H9 (cell line): Measurements from ENCODE around the gene TRPM2. TPM values are rescaled to one million over a fixed set of nuclear protein-coding genes. Genes with fewer than 3 reads are reported as not detected.

Experiments
- DNase-seq: peaks from one replicate; pipeline ENCODE4 v3.0.0-alpha.2; 2017
- H2AFZ ChIP-seq: one replicate; pipeline ENCODE4 v1.6.1; 2013; ENCODE audit warnings: mild to moderate bottlenecking, low read length, control low read depth, moderate library complexity
- H2AK5ac ChIP-seq: 2 replicates; pipeline ENCODE4 v1.6.1; 2013; ENCODE audit warnings: low read length, control low read depth, mixed read lengths; ENCODE audit not compliant: insufficient read length
- H2BK120ac ChIP-seq: one replicate; pipeline ENCODE4 v1.6.1; 2013; ENCODE audit warnings: low read depth, mild to moderate bottlenecking, low read length, control low read depth, inconsistent platforms; ENCODE audit not compliant: poor library complexity, severe bottlenecking
- H2BK12ac ChIP-seq: 2 replicates; pipeline ENCODE4 v1.6.1; 2013; ENCODE audit warnings: low read length, control low read depth, mixed read lengths, low read depth; ENCODE audit not compliant: insufficient read length
- H2BK15ac ChIP-seq: 2 replicates; pipeline ENCODE4 v1.6.1; 2013; ENCODE audit warnings: low read depth, low read length, control low read depth
- H2BK20ac ChIP-seq: one replicate; pipeline ENCODE4 v1.6.1; 2013; ENCODE audit warnings: low read depth, mild to moderate bottlenecking, low read length, control low read depth, inconsistent platforms; ENCODE audit not compliant: poor library complexity, severe bottlenecking
- H2BK5ac ChIP-seq: 2 replicates; pipeline ENCODE4 v1.6.1; 2013; ENCODE audit warnings: low read length, control low read depth, mixed read lengths; ENCODE audit not compliant: insufficient read length
- H3K14ac ChIP-seq: 2 replicates; pipeline ENCODE4 v1.6.1; 2013; ENCODE audit warnings: low read length, control low read depth; ENCODE audit not compliant: insufficient read depth
- H3K18ac ChIP-seq: 2 replicates; pipeline ENCODE4 v1.6.1; 2013; ENCODE audit warnings: low read depth, mild to moderate bottlenecking, mixed read lengths, low read length, control low read depth; ENCODE audit not compliant: insufficient read length
- H3K23ac ChIP-seq: 2 replicates; pipeline ENCODE4 v1.6.1; 2013; ENCODE audit warnings: low read length, control low read depth, mixed read lengths, low read depth; ENCODE audit not compliant: insufficient read length
- H3K23me2 ChIP-seq: 2 replicates; pipeline ENCODE4 v1.6.1; 2013; ENCODE audit warnings: low read depth, mild to moderate bottlenecking, mixed read lengths, low read length, control low read depth; ENCODE audit not compliant: insufficient read length, poor library complexity, severe bottlenecking
- H3K27ac ChIP-seq: 2 replicates; pipeline ENCODE4 v1.5.1; 2013; ENCODE audit warnings: low read length, control low read depth, mixed read lengths, low read depth; ENCODE audit not compliant: insufficient read length
- H3K27me3 ChIP-seq: 2 replicates; pipeline ENCODE4 v1.6.1; 2013; ENCODE audit warnings: low read length, control low read depth, inconsistent platforms; ENCODE audit not compliant: insufficient read depth
- H3K4ac ChIP-seq: 2 replicates; pipeline ENCODE4 v1.6.1; 2013; ENCODE audit warnings: low read depth, mild to moderate bottlenecking, control low read depth, inconsistent platforms, low read length, moderate library complexity
- H3K4me1 ChIP-seq: 2 replicates; pipeline ENCODE4 v1.6.1; 2013; ENCODE audit warnings: low read length, control low read depth, inconsistent platforms; ENCODE audit not compliant: insufficient read depth
- H3K4me2 ChIP-seq: 2 replicates; pipeline ENCODE4 v1.6.1; 2013; ENCODE audit warnings: low read length, control low read depth, mixed read lengths; ENCODE audit not compliant: insufficient read length, insufficient read depth
- H3K56ac ChIP-seq: 2 replicates; pipeline ENCODE4 v1.6.1; 2013; ENCODE audit warnings: low read depth, mild to moderate bottlenecking, mixed read lengths, low read length, control low read depth; ENCODE audit not compliant: insufficient read length
- H3K79me1 ChIP-seq: 2 replicates; pipeline ENCODE4 v1.6.1; 2013; ENCODE audit warnings: low read depth, mild to moderate bottlenecking, moderate library complexity, low read length, control low read depth, inconsistent platforms; ENCODE audit not compliant: insufficient read depth, poor library complexity, severe bottlenecking
- H3K79me2 ChIP-seq: 2 replicates; pipeline ENCODE4 v1.6.1; 2013; ENCODE audit warnings: low read length, control low read depth, inconsistent platforms; ENCODE audit not compliant: insufficient read depth
- H3K9ac ChIP-seq: 2 replicates; pipeline ENCODE4 v1.6.1; 2013; ENCODE audit warnings: low read length, control low read depth, mixed read lengths; ENCODE audit not compliant: insufficient read length; ENCODE audit errors: extremely low read depth
- H3K9me3 ChIP-seq: one replicate; pipeline ENCODE4 v1.6.1; 2013; ENCODE audit warnings: low read depth, low read length, inconsistent platforms; ENCODE audit not compliant: control insufficient read depth
- H3T11ph ChIP-seq: one replicate; pipeline ENCODE4 v1.6.1; 2013; ENCODE audit warnings: mild to moderate bottlenecking, low read length, control low read depth, inconsistent platforms
- H4K20me1 ChIP-seq: one replicate; pipeline ENCODE4 v1.6.1; 2013; ENCODE audit not compliant: control insufficient read depth, insufficient read length, insufficient read depth
- H4K5ac ChIP-seq: 2 replicates; pipeline ENCODE4 v1.6.1; 2013; ENCODE audit warnings: low read depth, mild to moderate bottlenecking, mixed read lengths, low read length, control low read depth; ENCODE audit not compliant: insufficient read length
- H4K8ac ChIP-seq: replicated peaks from 2 replicates; pipeline ENCODE4 v1.6.1; 2013; ENCODE audit warnings: low read length, control low read depth, mixed read lengths, low read depth; ENCODE audit not compliant: insufficient read length
- H4K91ac ChIP-seq: 2 replicates; pipeline ENCODE4 v1.6.1; 2013; ENCODE audit warnings: low read depth, mild to moderate bottlenecking, moderate library complexity, mixed read lengths, low read length, control low read depth; ENCODE audit not compliant: insufficient read length
- H3K27ac Mint-ChIP-seq, 3 experiments: 2 replicates in 2 of 3; 3 replicates in 1 of 3; pipeline ENCODE4 v1.8.0; 2020 to 2021; ENCODE audit warnings: mixed read lengths in 3 of 3, mild to moderate bottlenecking in 1 of 3, moderate library complexity in 1 of 3
- H3K27me3 Mint-ChIP-seq: 2 replicates; pipeline ENCODE4 v1.8.0; 2021; ENCODE audit warnings: low read depth, mild to moderate bottlenecking, moderate library complexity, mixed read lengths
- H3K36me3 Mint-ChIP-seq, 3 experiments: 2 replicates in 2 of 3; 3 replicates in 1 of 3; pipeline ENCODE4 v1.8.0; 2020 to 2021; ENCODE audit warnings: low read depth in 3 of 3, mixed read lengths in 3 of 3; ENCODE audit not compliant: insufficient read depth in 1 of 3
- H3K4me1 Mint-ChIP-seq, 2 experiments: 2 replicates each; pipeline ENCODE4 v1.8.0; 2020; ENCODE audit warnings: mixed read lengths in 2 of 2
- H3K4me3 Mint-ChIP-seq, 2 experiments: 2 replicates in 1 of 2; 3 replicates in 1 of 2; pipeline ENCODE4 v1.8.0; 2020 to 2021; ENCODE audit warnings: mild to moderate bottlenecking in 2 of 2, mixed read lengths in 2 of 2, moderate library complexity in 1 of 2
- H3K9me3 Mint-ChIP-seq, 2 experiments: 2 replicates in 1 of 2; 3 replicates in 1 of 2; pipeline ENCODE4 v1.8.0; 2020; ENCODE audit warnings: mild to moderate bottlenecking in 2 of 2, mixed read lengths in 2 of 2, moderate library complexity in 1 of 2
- WGBS: extraction: QIAGEN DNeasy Blood & Tissue Kit; methylation state at CpG from one replicate; pipeline ENCODE4 v1.1.7; 2013; ENCODE audit warnings: missing lambda C conversion rate, low lambda C conversion rate, mixed read lengths; ENCODE audit not compliant: insufficient read length; ENCODE audit errors: extremely low coverage; 5-methylcytosine and 5-hydroxymethylcytosine counted together
- total RNA-seq: library from RNA; stranded (reverse); gene quantifications from 2 replicates; pipeline ENCODE4 v1.2.1, GENCODE V29; 2021
- TF ChIP-seq, protein P1 (sequence below): fragments of 200-600 bp; sonication (generic); conservative IDR thresholded peaks from 3 replicates; pipeline ENCODE4 v1.8.0; 2021; ENCODE audit warnings: antibody characterized with exemption, mild to moderate bottlenecking

The TRPM2 gene
- total RNA-seq, 1 experiment from 2014 or later: 0.68 TPM

DNA sequence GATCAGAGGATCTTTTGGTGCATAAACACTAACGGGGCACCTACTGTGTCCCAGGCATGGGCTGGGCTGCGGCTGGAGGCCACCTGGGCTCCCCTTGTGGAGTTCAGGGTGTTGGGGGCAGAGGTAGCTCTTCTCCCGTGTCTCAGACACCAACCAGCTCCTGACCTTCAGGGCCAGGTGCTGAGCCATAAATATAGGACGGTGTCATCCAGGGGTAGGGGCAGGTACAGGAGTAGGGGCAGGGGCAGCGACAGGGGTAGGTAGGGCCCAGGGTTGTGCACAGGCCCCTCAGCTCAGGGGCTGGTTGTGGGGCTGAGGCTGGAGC lies 83.9 kb downstream of the TRPM2 start:
- H2BK120ac ChIP-seq: no peak overlapping the region
- no peak overlapping the region for H3K4me3 Mint-ChIP-seq
- no peak overlapping the region for H3K27ac Mint-ChIP-seq
- no peaks in the 10 kb centered on the region for H3K4me1 Mint-ChIP-seq
- H3K4me1 ChIP-seq: no peaks in the 10 kb centered on the region
- no peak overlapping the region for H4K5ac ChIP-seq
- WGBS: no CpG with 5 or more reads among the region's 5 CpGs
- no peak overlapping the region for H4K91ac ChIP-seq
- H4K8ac ChIP-seq: no peak overlapping the region
- no peaks in the 10 kb centered on the region; the same call in 1 of the 2 replicates for H3K27me3 Mint-ChIP-seq
- H3K36me3 Mint-ChIP-seq: no peaks in the 10 kb centered on the region; a peak in 2 of 7 replicates
- H3K79me2 ChIP-seq: no peaks in the 10 kb centered on the region
- no peaks in the 10 kb centered on the region for H3K79me1 ChIP-seq
- no peaks in the 10 kb centered on the region for H3K9me3 Mint-ChIP-seq
- no peak overlapping the region for H3K4ac ChIP-seq
- no peak for DNase-seq
- no peak overlapping the region for H3K9ac ChIP-seq
- no peak overlapping the region for H2AK5ac ChIP-seq
- H2BK5ac ChIP-seq: no peak overlapping the region
- H3K18ac ChIP-seq: no peak overlapping the region
- H3K4me2 ChIP-seq: no peak overlapping the region
- no peak overlapping the region for H3K56ac ChIP-seq
- H3K23me2 ChIP-seq: no peaks in the 10 kb centered on the region
- H3K23ac ChIP-seq: no peak overlapping the region
- H3T11ph ChIP-seq: no peak overlapping the region
- no peak overlapping the region for H2BK12ac ChIP-seq
- H3K27ac ChIP-seq: no peak overlapping the region
- no peaks in the 10 kb centered on the region for H4K20me1 ChIP-seq
- H3K14ac ChIP-seq: no peak overlapping the region
- H3K9me3 ChIP-seq: no peaks in the 10 kb centered on the region
- TF ChIP-seq, protein P1, sequence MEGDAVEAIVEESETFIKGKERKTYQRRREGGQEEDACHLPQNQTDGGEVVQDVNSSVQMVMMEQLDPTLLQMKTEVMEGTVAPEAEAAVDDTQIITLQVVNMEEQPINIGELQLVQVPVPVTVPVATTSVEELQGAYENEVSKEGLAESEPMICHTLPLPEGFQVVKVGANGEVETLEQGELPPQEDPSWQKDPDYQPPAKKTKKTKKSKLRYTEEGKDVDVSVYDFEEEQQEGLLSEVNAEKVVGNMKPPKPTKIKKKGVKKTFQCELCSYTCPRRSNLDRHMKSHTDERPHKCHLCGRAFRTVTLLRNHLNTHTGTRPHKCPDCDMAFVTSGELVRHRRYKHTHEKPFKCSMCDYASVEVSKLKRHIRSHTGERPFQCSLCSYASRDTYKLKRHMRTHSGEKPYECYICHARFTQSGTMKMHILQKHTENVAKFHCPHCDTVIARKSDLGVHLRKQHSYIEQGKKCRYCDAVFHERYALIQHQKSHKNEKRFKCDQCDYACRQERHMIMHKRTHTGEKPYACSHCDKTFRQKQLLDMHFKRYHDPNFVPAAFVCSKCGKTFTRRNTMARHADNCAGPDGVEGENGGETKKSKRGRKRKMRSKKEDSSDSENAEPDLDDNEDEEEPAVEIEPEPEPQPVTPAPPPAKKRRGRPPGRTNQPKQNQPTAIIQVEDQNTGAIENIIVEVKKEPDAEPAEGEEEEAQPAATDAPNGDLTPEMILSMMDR: no peak
- no peak overlapping the region for H2BK20ac ChIP-seq
- H3K27me3 ChIP-seq: no peaks in the 10 kb centered on the region
- H2AFZ ChIP-seq: no peak overlapping the region
- H2BK15ac ChIP-seq: no peak overlapping the region
